Keratinocyte (primary cell): ENCODE measurements around the gene ADAP2. TPM values are rescaled to one million over a fixed set of nuclear protein-coding genes. Genes with fewer than 3 reads are reported as not detected.
A peak's percentile ranks its signal among the peaks of the same experiment; 100 is the strongest.

Source experiments
- DNase-seq: peaks from one replicate; pipeline ENCODE4 v3.0.0-alpha.2; 2011; ENCODE audit warnings: low read depth, missing footprints, low spot score
- FAIRE-seq: peaks from 2 replicates; lab custom pipeline; 2011; peaks lifted over from hg19 to GRCh38; lab: Jason Lieb, UNC
- H2AFZ ChIP-seq: 2 replicates; pipeline ENCODE4 v1.6.0; 2012; ENCODE audit warnings: low read length, control low read depth, inconsistent platforms; ENCODE audit not compliant: control insufficient read depth
- H3K27ac ChIP-seq: 2 replicates; pipeline ENCODE4 v1.5.1; 2011; ENCODE audit warnings: low read length; ENCODE audit not compliant: control insufficient read depth, insufficient read depth
- H3K27me3 ChIP-seq: 3 replicates; pipeline ENCODE4 v1.6.0; 2011; ENCODE audit warnings: low read length; ENCODE audit not compliant: control insufficient read depth, insufficient read depth; ENCODE audit errors: extremely low read depth
- H3K36me3 ChIP-seq, 2 experiments: 2 replicates in 1 of 2; 3 replicates in 1 of 2; pipeline ENCODE4 v1.5.1; 2011; ENCODE audit warnings: low read length in 2 of 2, mild to moderate bottlenecking in 1 of 2; ENCODE audit not compliant: control insufficient read depth in 2 of 2, insufficient read depth in 2 of 2; ENCODE audit errors: extremely low read depth in 1 of 2
- H3K4me1 ChIP-seq: 3 replicates; pipeline ENCODE4 v1.5.1; 2011; ENCODE audit warnings: low read length; ENCODE audit not compliant: control insufficient read depth, insufficient read depth; ENCODE audit errors: extremely low read depth
- H3K4me2 ChIP-seq: 3 replicates; pipeline ENCODE4 v1.6.0; 2011; ENCODE audit warnings: low read depth, low read length; ENCODE audit not compliant: control insufficient read depth, insufficient read depth; ENCODE audit errors: extremely low read depth
- H3K4me3 ChIP-seq, 3 experiments: fragments of 200-600 bp in 1 of 3; sonication (generic) in 1 of 3; 2 replicates in 2 of 3; 3 replicates in 1 of 3; pipeline ENCODE4 v1.5.1; 2011 to 2016; ENCODE audit warnings: low read length in 3 of 3, mild to moderate bottlenecking in 3 of 3, control low read depth in 2 of 3, inconsistent platforms in 1 of 3, low read depth in 1 of 3, mixed read lengths in 1 of 3, mixed run types in 1 of 3, moderate library complexity in 1 of 3; ENCODE audit not compliant: control insufficient read depth in 2 of 3, insufficient read depth in 2 of 3; ENCODE audit errors: extremely low read depth in 1 of 3
- H3K79me2 ChIP-seq: 2 replicates; pipeline ENCODE4 v1.6.0; 2012; ENCODE audit warnings: low read length; ENCODE audit not compliant: control insufficient read depth, insufficient read depth
- H3K9ac ChIP-seq: 3 replicates; pipeline ENCODE4 v1.6.0; 2011; ENCODE audit warnings: low read length; ENCODE audit not compliant: control insufficient read depth, insufficient read depth; ENCODE audit errors: extremely low read depth
- H3K9me1 ChIP-seq: 3 replicates; pipeline ENCODE4 v1.6.0; 2011; ENCODE audit warnings: low read length; ENCODE audit not compliant: control insufficient read depth, insufficient read depth; ENCODE audit errors: extremely low read depth
- H3K9me3 ChIP-seq: 2 replicates; pipeline ENCODE4 v1.5.1; 2012; ENCODE audit warnings: low read depth, low read length; ENCODE audit not compliant: control insufficient read depth
- H4K20me1 ChIP-seq: 3 replicates; pipeline ENCODE4 v1.6.0; 2011; ENCODE audit warnings: low read length; ENCODE audit not compliant: control insufficient read depth, insufficient read depth; ENCODE audit errors: extremely low read depth
- CTCF ChIP-seq, 3 experiments: IDR thresholded peaks in 1 of 3; conservative IDR thresholded peaks in 1 of 3; optimal IDR thresholded peaks in 1 of 3; 2 replicates in 2 of 3; 3 replicates in 1 of 3; pipeline versions ENCODE3 to v1.5.1; 2011; ENCODE audit warnings: low read length in 3 of 3, mild to moderate bottlenecking in 3 of 3, moderate library complexity in 2 of 3, control low read depth in 1 of 3, inconsistent platforms in 1 of 3; ENCODE audit not compliant: insufficient read depth in 2 of 3; ENCODE audit errors: extremely low read depth in 1 of 3
- EZH2 ChIP-seq: IDR thresholded peaks from one replicate; pipeline ENCODE4 v1.6.1; 2012; ENCODE audit warnings: inconsistent platforms, mild to moderate bottlenecking, low read length, moderate library complexity
- dilution Hi-C: fragments of 300-500 bp; cut with MboI; formaldehyde crosslinking; loops from one replicate; pipeline ENCODE4 v1.7.0; 2020; ENCODE audit warnings: low sequenced_read_pairs; ENCODE audit not compliant: extremely low pct_ligation_motif_present
- polyA plus RNA-seq, 5 experiments: library from polyadenylated mRNA; depleted of rRNA in 3 of 5; stranded (reverse) in 3 of 5; stranded (forward) in 1 of 5; unstranded in 1 of 5; fragments of >200 nt; gene quantifications; 1 replicate in 1 of 5; 2 replicates in 3 of 5; 3 replicates in 1 of 5; pipeline versions ENCODE4 v1.2.1 to v1.2.3, GENCODE V29; 2011 to 2012; ENCODE audit warnings: missing spikeins in 2 of 5, low read depth in 1 of 5, low replicate concordance in 1 of 5

Gene ADAP2
- polyA plus RNA-seq, 1 donor (not counting 4 experiments of a cell fraction or from before 2014, with no cell fraction given), result 1.4 TPM

GRCh38 chr17:30920282-30920681, 1.5 kb upstream of the ADAP2 start:
- Histone ChIP-seq H3K4me1 (peaks cover 4% of the 10 kb centered on the region), H3K27ac (no peak overlapping the region), H3K27me3 (peaks cover 38% of the 10 kb centered on the region), H3K79me2 (no peaks in the 10 kb centered on the region), H3K9ac (no peak overlapping the region), H3K4me2 (no peak overlapping the region), H4K20me1 (no peaks in the 10 kb centered on the region), H3K9me3 (no peaks in the 10 kb centered on the region), H3K9me1 (no peaks in the 10 kb centered on the region), H3K4me3 (no peak overlapping the region), H3K36me3 (no peaks in the 10 kb centered on the region), H2AFZ (no peak overlapping the region)
- DNase-seq (no peak), FAIRE-seq (no peak)
- TF ChIP-seq EZH2, result no peak
- TF ChIP-seq CTCF (optimal IDR thresholded peaks at IDR 0.05 in 1 of 3, IDR thresholded peaks at IDR 0.05 in 1 of 3, conservative IDR thresholded peaks at IDR 0.05 in 1 of 3; ENCODE audit: extremely low read depth in 1 of 3, insufficient read depth in 2 of 3, low read length in 3 of 3), result no peak
- dilution Hi-C loops, result no loop called here

- H3K27ac ChIP-seq, result no peak overlapping the region
Observed at GRCh38 chr17:30920683-30921543, 832 bp upstream of the ADAP2 start.

More at GRCh38 chr17:30920683-30921543, 832 bp upstream of the ADAP2 start:
- peaks cover 38% of the 10 kb centered on the region for H3K27me3 ChIP-seq
- no peak for TF ChIP-seq CTCF (optimal IDR thresholded peaks at IDR 0.05 in 1 of 3, IDR thresholded peaks at IDR 0.05 in 1 of 3, conservative IDR thresholded peaks at IDR 0.05 in 1 of 3; ENCODE audit: extremely low read depth in 1 of 3, insufficient read depth in 2 of 3, low read length in 3 of 3)
- TF ChIP-seq EZH2, result no peak
- H2AFZ ChIP-seq, result no peak overlapping the region
- no peak overlapping the region for H3K9ac ChIP-seq
- FAIRE-seq, result peak; percentile 39
- no peaks in the 10 kb centered on the region for H4K20me1 ChIP-seq
- peak overlapping the region; percentile 78 for H3K4me2 ChIP-seq
- H3K79me2 ChIP-seq, result no peaks in the 10 kb centered on the region
- no peaks in the 10 kb centered on the region for H3K9me3 ChIP-seq
- H3K9me1 ChIP-seq, result no peaks in the 10 kb centered on the region
- peaks cover 4% of the 10 kb centered on the region for H3K4me1 ChIP-seq
- dilution Hi-C loops, result no loop called here
- H3K4me3 ChIP-seq, result no peak overlapping the region
- no peaks in the 10 kb centered on the region for H3K36me3 ChIP-seq
- no peak for DNase-seq
